Skeletal muscle tissue (tissue), 4 donors: ENCODE data around the gene CEP290. TPM values are rescaled to one million over a fixed set of nuclear protein-coding genes. Genes with fewer than 3 reads are reported as not detected.
"Not testable (repeated sequence)": the region's sequence is repeated elsewhere in the genome, so short reads cannot be mapped to it uniquely, and the experiment has no call there.

Experiments used
- H3K27ac ChIP-seq: one replicate; pipeline ENCODE4 v1.7.0; 2013; ENCODE audit warnings: mild to moderate bottlenecking, low read depth, low read length, inconsistent platforms
- H3K27me3 ChIP-seq, 3 donors: one replicate each; pipeline ENCODE4 v1.7.0; 2013; ENCODE audit warnings: low read length in 3 of 3; ENCODE audit not compliant: control insufficient read depth in 3 of 3, insufficient read depth in 3 of 3
- H3K36me3 ChIP-seq, 3 donors: one replicate each; pipeline ENCODE4 v1.7.0; 2013; ENCODE audit warnings: low read length in 3 of 3; ENCODE audit not compliant: control insufficient read depth in 3 of 3, insufficient read depth in 3 of 3
- H3K4me1 ChIP-seq, 3 donors: one replicate each; pipeline ENCODE4 v1.7.0; 2013; ENCODE audit warnings: low read length in 3 of 3, mild to moderate bottlenecking in 3 of 3; ENCODE audit not compliant: control insufficient read depth in 3 of 3, insufficient read depth in 3 of 3
- H3K4me3 ChIP-seq, 3 donors: one replicate each; pipeline ENCODE4 v1.7.0; 2013; ENCODE audit warnings: low read length in 3 of 3
- H3K9ac ChIP-seq, 3 donors: one replicate each; pipeline ENCODE4 v1.7.0; 2013; ENCODE audit warnings: low read length in 3 of 3, mild to moderate bottlenecking in 3 of 3, moderate library complexity in 2 of 3, low read depth in 1 of 3
- H3K9me3 ChIP-seq, 3 donors: one replicate each; pipeline ENCODE4 v1.7.0; 2013; ENCODE audit warnings: low read length in 3 of 3; ENCODE audit not compliant: control insufficient read depth in 3 of 3
- total RNA-seq: library from RNA; depleted of rRNA; stranded (reverse); fragments of >200 nt; gene quantifications from one replicate; pipeline ENCODE4 v1.2.3, GENCODE V29; 2014
- donor health status: Osteomylitis.

CEP290 gene
- total RNA-seq, 1 donor from 2014 or later, result 12.0 TPM

DNA sequence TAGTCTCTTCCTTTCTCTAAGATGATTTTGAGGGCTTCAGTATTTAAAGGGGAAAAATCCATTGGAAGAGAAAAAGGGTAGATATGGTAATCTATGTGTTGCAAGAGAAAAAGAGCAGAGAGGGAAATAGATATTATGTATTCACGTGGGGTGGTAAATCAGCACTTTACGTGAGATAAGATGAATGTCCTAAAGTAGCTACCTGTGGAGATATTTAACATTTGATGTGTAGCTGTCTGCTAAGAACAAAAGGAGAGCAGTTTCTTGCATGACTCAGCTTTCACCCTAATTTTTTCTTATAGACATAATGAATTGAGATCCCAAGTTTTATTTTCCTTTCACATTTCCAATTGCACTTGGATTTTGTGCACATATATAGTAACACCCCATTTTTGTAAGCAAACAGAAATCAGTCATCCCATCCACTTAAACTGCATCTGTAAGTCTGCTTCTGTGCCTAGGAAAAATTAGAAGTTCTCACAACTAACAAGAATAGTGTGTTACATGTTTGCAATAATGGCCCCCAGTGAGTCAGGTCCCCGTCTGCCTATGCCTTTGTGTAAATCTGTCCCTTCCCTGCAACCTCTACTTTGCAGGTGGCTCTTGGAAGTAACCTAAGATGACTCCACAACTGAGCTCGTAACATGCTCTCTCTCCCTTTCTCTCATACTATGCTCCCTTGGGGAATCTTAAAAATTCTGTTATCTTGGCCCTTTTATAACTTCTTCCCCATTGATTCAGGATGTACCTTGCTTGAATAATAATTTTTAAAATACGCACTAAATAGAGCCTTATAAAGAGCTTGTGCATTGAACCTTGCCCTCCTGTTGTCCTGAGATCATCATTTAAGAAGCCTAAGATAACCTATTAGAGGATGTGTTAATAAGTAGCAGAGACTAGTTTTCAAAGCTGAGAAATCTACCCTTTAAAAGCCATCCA, 3.9 kb upstream of the CEP290 start:
- no peaks in the 10 kb centered on the region for H3K9me3 ChIP-seq
- peaks cover 6 to 15% (median 14%) of the 10 kb centered on the region in 3 donors for H3K4me1 ChIP-seq
- no peaks in the 10 kb centered on the region for H3K27me3 ChIP-seq
- H3K36me3 ChIP-seq, result no peaks in the 10 kb centered on the region
- no peak overlapping the region for H3K4me3 ChIP-seq
- H3K27ac ChIP-seq, result no peak overlapping the region
- H3K9ac ChIP-seq, result peak overlapping the region in 1 of 3 donors; percentile 12

DNA sequence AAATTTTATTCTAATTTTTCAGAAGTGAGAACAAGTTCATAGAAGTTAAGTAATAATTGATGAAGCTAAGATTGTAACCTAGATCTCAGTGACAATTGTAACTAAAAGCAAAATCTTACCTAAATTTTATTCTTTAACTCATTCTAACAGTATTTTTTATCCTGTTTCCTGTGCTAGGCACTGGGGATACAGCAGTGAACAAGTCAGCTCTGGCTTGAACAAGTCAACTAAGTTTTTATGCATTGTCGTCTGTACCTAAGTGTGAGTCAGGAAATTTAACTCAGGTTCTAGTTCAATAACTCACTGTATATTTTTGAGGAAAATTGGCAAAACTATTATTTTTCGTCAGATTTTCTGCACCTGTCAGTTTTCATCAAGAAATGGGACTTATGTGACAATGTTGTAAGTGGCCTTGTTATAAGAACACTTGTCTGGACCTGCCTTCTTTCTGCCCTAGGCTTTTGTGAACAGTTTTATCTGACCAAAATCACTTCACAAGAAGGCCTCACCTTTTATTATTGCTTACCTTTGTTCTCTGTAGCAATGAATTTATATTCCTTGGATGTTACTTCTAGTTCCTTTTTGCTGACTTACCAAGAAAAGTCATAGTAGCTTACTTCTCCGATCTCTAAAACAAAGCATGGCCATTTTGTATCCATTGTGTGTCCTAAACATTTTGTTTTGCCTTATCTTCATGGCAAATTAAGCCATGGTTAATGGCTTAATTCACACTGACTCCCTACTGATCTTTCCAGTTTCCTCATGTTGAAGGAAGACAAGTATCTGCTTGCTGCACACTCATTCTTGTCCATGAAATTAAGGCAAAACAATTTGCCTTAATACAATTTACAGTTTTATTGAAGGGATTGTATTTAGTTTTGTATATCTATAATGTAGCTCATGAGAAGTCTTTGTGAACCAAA, 2.9 kb upstream of the CEP290 start:
- Histone ChIP-seq H3K9me3 (no peaks in the 10 kb centered on the region), H3K36me3 (no peaks in the 10 kb centered on the region), H3K27me3 (no peaks in the 10 kb centered on the region), H3K4me3 (no peak overlapping the region), H3K9ac (no peak overlapping the region), H3K4me1 (peaks cover 6 to 15% (median 14%) of the 10 kb centered on the region in 3 donors), H3K27ac (no peak overlapping the region)

GRCh38 chr12:88144037-88144436, 2.1 kb upstream of the CEP290 start:
- Histone ChIP-seq H3K4me1 (peaks cover 6 to 15% (median 14%) of the 10 kb centered on the region in 3 donors), H3K9me3 (no peaks in the 10 kb centered on the region), H3K27ac (no peak overlapping the region), H3K4me3 (no peak overlapping the region), H3K36me3 (peaks cover 0 to 2% (median 0%) of the 10 kb centered on the region in 3 donors), H3K27me3 (no peaks in the 10 kb centered on the region), H3K9ac (no peak overlapping the region)

GRCh38 chr12:88142610-88142991, 713 bp upstream of the CEP290 start:
- Histone ChIP-seq H3K4me1 (peaks cover 6 to 15% (median 14%) of the 10 kb centered on the region in 3 donors), H3K27me3 (no peaks in the 10 kb centered on the region), H3K9me3 (no peaks in the 10 kb centered on the region), H3K4me3 (peak overlapping the region; percentile 78 to 98 (median 92)), H3K9ac (peak overlapping the region; percentile 77 to 90 (median 85)), H3K27ac (peak overlapping the region; percentile 14), H3K36me3 (peaks cover 0 to 6% (median 0%) of the 10 kb centered on the region in 3 donors)

DNA sequence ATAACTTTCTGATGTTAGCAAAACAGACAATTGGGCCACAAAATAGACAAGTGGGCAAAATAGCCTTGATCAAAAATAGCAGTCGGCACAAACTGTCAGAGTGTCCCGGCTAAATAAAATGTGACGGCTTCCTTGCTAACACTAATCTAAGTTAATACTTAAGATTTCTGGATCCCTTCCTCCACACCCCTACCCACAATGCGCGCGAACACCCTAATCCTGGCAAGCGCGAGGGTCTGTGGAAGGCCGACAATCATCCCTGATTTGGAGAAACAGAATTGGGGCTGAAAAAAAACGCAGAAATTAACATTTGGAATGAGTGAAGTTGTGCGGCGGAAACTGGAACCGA, 489 bp downstream of the CEP290 start:
- Histone ChIP-seq H3K9me3 (no peaks in the 10 kb centered on the region), H3K27ac (peak overlapping the region; percentile 66), H3K9ac (peak overlapping the region; percentile 78 to 82 (median 79)), H3K27me3 (no peaks in the 10 kb centered on the region), H3K4me1 (peaks cover 6 to 15% (median 14%) of the 10 kb centered on the region in 3 donors), H3K36me3 (peaks cover 0 to 6% (median 0%) of the 10 kb centered on the region in 3 donors), H3K4me3 (peak overlapping the region; percentile 78 to 98 (median 92))

DNA sequence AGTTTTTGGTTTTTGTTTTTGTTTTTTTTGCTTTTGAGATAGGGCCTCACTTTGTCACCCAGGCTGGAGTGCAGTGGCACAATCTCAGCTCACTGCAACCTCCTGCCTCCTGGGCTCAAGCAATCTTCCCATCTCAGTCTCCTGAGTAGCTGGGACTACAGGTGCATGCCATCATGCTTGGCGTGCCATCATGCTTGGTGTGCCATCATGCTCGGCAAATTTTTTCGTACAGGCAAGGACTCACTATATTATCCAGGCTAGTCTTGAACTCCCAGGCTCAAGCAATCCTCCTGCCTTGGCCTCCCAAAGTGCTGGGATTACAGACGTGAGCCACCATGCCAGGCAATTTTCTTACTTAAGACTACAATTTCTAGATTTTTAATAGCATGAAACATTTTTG, 2.2 kb downstream of the CEP290 start:
- H3K9me3 ChIP-seq, H3K27me3 ChIP-seq, H3K36me3 ChIP-seq, H3K27ac ChIP-seq, H3K4me3 ChIP-seq, H3K9ac ChIP-seq: not testable (repeated sequence)
- peaks cover 6 to 15% (median 14%) of the 10 kb centered on the region in 3 donors for H3K4me1 ChIP-seq

- not testable (repeated sequence) for H3K27me3 ChIP-seq, H3K36me3 ChIP-seq, H3K4me3 ChIP-seq, H3K9me3 ChIP-seq, H3K9ac ChIP-seq, H3K4me1 ChIP-seq, H3K27ac ChIP-seq
Measured at GRCh38 chr12:88133181-88133580, 8.7 kb downstream of the CEP290 start.

DNA sequence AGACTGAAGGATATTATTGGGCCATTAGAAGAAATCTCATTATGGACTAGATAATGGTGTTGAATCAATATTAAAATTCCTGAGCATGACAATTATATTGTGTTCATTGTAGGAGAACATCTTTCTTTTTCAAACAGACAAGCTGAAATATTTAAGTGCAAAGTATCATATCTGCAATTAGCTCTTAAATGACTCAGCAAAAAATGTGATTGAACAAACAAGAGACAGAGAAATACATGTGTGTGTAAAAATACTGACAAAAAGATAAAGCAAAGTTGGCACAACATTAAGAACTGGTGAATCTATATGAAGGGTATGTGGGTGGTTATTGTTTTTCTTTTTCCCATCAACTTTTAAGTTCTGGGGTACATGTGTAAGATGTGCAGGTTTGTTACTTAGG, 9.5 kb downstream of the CEP290 start:
- H3K9ac ChIP-seq, result no peak overlapping the region
- no peaks in the 10 kb centered on the region for H3K9me3 ChIP-seq
- no peak overlapping the region for H3K4me3 ChIP-seq
- H3K27me3 ChIP-seq, result no peaks in the 10 kb centered on the region
- no peak overlapping the region for H3K27ac ChIP-seq
- H3K36me3 ChIP-seq, result peaks cover 0 to 8% (median 6%) of the 10 kb centered on the region in 3 donors
- no peaks in the 10 kb centered on the region for H3K4me1 ChIP-seq

DNA sequence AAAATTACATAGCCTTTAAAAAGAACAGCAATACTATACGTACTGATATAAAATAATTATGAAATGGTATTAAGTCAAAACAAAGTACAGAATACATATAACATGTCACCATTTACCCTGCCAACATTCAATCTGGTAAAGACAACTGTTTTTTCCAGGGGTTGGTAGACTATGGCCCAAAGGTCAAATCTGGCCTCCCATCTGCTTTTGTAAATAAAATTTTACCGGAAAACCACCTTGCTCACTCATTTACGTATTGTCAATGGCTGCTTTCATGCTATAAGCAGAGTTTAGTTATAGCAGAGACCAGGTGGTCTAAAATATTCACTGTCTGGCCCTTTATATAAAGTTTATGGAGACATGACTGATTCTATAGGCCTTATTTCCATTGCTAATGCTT, 14.0 kb downstream of the CEP290 start:
- H3K9ac ChIP-seq, result no peak overlapping the region
- no peaks in the 10 kb centered on the region for H3K4me1 ChIP-seq
- peaks cover 3 to 29% (median 7%) of the 10 kb centered on the region in 3 donors for H3K36me3 ChIP-seq
- H3K27ac ChIP-seq, result no peak overlapping the region
- no peaks in the 10 kb centered on the region for H3K27me3 ChIP-seq
- H3K4me3 ChIP-seq, result no peak overlapping the region
- no peaks in the 10 kb centered on the region for H3K9me3 ChIP-seq
